Stimulated activated CD8-positive, alpha-beta memory T cell treated with anti-CD3 and anti-CD28 coated beads, Interleukin-15, amount 100 ng/mL, for 1 hour (primary cell): ENCODE data around the gene GPR15LG.

Experiments
- DNase-seq: peaks from one replicate; pipeline ENCODE4 v3.0.0-alpha.2; 2020; ENCODE audit warnings: low read depth

The GPR15LG gene

DNA sequence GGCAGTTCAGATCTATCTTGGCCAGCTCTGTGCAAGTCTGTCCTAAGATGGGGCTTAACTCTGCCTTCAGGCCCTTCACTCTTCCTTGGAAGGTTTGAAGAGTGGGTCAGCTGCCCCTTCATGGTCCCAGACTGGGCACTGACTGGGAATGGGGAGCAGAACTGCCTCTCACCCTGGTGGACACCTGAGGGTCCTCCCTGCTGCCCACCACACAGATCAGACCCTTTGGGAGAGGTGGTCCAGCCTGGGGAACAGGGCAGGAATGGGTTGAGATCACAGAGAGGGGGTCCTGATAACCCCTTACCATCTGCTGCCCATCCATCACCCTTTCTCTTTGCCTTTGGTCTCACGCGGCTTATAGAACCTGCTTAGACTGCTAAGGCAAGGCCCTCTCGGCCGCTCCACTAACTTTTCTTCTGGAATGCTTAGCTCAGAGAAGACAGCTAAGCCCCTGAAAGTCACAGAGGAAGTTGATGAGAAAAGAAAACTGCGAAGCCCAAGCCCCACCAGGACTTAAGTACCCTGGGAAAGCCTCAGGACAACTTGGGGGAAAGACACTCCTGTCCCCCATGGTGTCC is 20.3 kb downstream of the GPR15LG start:
- no peak for DNase-seq

DNA sequence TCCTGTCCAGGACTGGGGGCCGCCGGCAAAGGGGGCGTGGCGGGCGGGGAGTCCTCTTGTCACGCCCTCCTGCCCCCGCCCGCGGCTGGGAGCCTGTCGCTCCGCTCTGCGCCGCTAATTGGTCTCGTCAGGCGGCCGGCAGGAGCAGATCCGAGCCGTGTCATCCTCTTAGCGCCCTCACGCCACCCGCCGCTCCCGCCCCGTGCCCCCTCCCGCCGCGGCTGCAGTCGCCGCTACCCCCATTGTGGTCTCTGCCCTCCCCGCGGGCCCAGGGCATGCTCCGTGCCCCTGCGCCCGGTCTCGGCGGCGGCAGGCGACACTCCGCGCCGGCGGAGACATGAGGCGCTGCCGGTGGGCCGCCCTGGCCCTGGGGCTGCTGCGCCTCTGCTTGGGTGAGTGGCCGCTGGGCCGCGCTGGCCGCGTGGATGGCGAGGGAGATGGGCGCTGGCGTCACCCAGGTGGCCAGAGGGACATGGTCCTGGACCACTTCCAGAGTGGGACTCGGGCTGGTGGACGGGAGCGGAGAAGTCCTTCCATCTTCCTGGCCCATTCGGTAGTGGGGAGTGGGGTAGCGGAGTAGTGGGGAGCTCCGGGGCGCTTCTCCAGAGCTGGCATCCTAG is 20.9 kb downstream of the GPR15LG start, which contains the start of gene CDHR1:
CDHR1 (plus strand) TSS at position 114 of the 620 bp plus-strand sequence; CDS start at position 338, 224 bp downstream.
- DNase-seq = peak; percentile 21

DNA sequence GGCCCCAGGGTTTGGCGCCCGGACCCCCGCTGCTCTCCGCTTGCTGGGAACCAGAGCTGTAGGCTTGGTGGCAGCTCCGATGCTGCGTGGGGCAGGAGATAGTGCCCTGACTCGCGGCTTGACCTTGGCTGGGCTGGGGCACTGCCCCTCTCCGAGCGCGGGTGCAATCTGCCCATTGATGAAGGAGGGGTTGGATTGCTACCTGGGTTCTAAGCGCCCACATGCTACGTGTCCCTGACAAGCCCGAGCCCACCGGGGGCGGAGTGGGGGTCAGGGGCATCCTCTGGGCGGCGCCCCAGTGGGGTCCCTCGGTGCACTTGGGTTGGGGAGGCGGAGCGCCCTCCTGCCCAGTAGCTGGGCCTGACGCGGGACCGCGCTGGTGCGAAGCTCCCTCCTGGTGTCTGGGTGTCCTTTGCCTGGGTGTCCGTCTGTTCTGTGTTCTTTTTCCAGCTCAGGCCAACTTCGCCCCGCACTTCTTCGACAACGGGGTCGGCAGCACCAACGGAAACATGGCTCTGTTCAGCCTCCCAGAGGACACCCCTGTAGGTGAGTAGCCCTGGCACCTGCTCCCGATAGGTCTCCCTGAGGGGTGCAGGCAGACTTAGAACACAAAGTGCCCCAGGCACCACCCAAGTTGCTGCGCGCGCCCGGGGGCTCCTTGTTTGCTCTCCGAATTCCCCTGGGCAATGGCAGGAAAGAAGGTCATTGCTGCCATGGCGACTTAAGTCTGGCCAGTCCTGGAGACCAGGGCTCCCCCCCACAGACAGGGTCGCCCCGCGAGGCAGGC is 21.6 kb downstream of the GPR15LG start:
- DNase-seq = no peak

DNA sequence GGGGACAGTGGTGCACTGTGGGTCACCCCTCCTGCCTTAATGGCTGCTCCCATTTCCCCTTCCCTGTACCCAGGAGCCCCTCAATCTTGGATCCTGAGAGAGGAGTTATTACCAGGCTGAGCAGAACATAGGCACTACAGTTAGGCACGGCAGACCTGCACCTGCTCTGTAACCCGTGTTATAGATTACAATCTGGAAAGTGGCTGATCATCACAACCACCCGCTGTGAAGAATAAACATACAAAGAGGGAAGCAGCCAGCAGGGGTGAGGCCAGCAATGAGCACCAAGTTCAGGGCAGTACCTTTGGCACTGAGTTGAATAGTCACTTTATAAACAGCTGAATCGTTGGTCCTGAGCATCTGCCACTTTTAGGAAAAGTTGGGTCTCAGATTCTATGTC is 22.5 kb downstream of the GPR15LG start:
- DNase-seq = no peak

DNA sequence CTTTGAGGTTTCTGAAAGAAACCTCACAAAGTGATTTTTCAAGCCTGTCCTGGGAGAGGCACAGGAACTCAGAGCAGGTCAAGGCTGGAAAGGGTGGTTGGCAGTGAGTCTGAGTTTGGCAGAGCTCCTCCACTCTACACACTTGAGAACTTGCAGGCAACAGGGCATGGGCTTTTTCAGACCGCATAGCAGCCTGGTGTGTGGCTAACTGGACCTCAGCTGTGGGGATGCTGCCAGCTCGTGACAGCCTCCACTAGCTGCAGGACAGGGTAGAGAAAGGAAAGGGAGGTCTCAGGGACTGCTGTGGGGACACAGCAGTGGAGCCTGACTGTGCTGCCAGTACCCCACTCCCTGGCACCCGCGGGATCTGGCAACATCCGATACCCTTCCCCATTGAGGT is 23.3 kb downstream of the GPR15LG start:
- DNase-seq = no peak

DNA sequence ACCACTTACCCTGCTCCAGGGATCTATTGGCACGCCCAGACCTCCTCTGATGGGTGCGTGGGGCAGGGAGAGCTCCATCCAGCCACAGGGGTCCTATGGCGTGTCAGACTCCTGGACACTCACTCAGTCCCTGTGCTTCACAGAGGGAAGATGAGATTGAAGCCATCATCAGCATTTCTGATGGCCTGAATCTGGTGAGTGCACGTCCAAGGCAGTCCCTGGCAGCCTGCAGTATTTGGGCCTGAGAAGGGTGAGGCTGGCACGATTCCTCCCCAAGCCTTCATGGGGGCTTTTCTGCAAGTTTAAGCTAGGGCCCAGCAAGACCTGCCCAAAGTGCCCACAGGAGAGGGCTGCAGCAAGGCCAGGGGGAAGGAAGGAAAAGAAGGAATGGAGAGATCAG is 24.0 kb downstream of the GPR15LG start:
- no peak for DNase-seq

DNA sequence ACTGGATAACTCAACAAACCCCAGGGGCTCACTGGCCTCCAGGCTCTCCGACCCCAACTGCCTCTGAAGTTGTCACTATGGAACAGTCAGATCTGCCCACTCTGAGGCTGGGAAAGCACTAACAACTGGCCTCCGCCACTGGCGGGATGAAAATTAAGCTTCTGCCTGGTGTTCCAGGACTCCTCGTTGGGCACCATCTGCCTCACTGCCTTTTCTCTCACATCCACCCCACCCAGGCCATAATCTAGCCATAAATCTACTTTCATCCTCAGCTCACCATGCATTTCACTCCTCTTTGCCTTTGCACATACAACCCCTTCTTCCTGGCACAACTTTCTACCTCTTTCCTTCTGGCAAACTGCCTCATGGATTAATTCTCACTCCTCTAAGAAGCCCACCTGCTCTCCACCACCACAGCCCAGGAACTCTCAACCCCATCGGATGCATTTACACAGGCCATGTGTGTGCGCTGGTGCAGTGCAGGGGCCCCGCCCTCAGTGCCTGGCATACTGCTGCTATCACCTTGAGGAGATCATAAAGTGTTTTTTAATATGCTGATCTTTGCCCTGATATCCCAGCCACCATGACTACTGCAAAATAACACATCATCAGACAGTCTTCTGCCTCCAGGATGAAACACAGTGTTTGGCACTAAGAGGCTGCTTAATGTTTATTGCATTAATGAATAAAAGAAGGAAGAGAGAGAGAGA is 24.8 kb downstream of the GPR15LG start:
- no peak for DNase-seq

DNA sequence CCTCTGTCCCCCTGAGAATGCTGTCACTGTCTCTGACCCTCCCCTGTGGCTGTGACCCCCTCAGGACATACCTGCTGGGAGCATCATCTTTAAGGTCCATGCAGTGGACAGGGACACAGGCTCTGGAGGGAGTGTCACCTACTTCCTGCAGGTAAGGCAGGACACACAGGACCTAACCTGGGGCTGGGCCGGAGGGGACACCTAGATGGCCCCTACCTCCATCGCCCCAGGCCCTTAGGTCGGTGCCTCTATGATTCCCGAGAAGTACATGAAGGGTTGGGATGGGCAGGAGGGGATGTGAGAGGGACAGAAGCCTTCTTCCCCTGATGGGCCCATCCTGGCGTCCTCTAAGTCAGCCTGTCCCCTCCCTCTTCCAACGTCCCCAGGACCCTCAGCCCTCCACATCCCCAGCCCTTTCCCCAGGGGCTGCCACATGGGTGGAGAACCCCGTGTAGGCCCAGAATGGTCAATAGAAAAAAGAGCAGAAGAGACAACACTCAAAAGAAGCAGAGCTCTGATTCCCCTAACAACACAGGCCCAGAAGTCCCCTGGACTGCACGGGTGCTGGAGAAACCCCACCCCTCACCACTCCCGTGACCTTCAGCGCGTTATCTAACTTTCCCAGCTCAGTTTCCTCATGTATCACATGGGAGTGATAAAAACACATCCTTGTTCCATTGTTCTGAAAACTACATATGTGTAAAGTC is 27.1 kb downstream of the GPR15LG start:
- no peak for DNase-seq

DNA sequence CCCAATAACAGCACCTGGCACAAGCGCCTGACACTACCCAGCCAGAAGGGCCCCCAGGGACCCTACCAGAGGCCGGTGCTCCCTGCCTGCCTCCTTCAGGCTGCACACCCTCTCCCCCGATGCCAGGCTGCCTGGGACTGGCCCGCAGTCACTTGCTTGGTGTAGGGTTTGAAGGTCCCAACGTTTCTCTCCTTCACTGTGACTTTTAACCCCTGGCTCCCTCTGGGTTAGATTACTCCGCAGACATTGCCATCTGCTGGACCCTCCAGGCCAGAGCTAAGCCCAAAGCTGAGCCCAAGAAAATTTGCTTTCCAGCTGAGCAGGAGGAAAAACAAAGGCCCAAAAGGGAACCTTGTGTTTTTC is 27.6 kb downstream of the GPR15LG start:
- DNase-seq = no peak

DNA sequence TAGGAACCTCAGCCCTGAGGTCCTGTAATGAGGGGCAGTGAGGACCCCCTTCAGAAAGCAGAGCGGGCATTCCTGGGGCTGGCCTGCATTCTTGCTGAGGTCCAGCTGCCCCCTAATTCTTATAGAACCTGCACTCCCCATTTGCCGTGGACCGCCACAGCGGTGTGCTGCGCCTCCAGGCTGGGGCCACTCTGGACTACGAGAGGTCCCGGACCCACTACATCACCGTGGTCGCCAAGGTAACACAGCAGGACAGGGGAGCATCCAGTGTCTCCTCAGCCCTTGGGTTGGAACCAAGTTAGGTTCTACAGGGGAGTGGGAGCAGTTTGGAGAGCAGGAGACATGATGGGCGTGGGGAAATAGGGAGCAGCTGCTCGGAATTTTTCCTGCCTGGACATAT is 28.1 kb downstream of the GPR15LG start:
- no peak for DNase-seq

DNA sequence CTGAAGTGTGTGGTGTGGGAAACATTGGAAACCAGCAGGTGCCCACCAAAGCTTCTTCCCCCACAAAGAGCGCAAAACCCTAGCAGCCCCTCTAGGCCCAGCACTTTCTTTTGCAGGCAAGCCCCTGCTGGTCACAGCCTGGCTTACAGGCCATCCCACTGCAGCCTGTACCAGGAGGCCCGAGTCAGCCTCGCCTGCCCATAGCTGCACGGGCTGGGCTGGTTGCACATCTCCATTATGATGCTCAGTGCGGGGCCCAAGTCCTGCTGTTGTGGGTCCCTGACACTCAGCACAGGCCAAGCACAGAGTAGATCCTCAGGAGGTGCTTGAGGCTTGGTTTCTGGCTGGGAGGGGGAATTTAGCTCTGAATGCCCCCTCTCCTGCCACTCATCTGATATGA is 28.7 kb downstream of the GPR15LG start:
- DNase-seq = no peak

DNA sequence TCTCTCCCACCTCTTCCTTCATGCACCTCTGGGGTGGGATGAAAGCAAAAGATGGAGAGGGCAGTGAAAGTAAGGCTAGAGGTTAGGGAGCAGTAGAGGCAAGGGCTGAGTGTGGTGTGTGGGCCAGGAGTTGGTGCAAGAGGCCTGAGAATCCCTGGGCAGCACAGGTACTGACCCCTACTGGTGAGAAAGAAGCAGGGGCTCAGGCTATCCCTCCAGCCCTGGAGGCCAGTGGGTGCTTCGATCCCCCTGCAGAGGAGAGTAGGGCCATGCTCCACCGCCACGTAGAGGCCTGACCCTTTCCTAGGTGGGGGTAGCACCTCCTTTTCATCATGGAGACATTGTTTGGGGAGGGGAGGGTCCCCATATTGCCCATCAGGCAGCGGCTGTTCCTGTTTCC is 30.5 kb downstream of the GPR15LG start:
- no peak for DNase-seq

DNA sequence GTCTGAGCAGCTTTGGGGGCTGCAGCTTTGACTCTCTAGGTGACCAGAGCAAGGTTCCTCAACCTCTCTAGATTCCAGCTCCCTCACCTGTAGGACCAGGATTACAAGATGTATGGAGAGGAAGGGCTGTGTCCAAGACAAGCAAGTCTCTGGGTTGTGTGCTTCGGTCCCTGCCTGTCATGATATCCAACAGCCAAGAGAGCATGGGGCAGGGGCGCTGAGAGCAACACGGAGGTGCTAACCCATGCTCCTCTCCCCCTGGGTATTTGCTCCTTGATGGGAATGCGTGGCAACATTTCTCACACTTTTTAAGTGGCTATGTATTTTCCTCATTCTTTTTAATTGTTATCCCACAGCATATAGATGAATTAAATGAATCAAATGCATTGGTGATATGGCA is 31.0 kb downstream of the GPR15LG start:
- no peak for DNase-seq

DNA sequence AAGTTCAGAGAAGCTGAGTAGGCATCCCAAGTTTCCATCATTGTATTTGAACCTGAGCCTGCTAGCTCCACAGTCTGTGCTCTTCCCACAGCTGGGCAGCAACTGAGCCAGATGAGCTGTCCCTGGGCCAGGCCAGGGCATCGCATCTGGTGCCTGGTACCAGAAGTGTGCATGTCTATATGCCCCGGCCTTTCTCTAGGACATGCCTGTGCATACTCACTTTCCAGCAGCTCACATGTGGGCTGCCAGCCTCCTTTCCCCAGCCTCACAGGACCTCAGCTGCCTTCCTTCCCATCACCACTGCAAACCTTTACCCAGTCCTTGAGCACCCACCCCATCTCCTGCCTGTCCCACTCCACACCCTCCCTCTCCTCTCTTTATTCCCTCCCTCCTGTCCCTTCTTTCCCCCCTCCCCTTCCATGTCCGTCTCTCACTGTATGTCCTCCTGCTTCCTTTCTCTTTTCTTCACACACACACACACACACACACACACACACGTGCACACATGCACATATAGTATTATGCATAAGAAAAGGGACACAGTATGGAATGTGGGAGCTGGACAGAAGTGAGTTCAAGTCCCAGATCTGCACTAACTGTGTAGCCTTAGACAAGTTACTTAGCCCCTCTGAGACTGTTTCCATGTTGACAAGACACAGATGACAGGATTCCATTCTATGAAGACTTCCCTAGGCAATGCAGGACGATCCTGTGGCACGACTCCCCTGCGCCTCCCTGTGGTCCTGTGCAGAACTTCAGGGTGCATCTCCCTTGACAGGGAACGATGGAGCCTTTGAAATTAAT is 31.6 kb downstream of the GPR15LG start:
- DNase-seq = peak; percentile 24

DNA sequence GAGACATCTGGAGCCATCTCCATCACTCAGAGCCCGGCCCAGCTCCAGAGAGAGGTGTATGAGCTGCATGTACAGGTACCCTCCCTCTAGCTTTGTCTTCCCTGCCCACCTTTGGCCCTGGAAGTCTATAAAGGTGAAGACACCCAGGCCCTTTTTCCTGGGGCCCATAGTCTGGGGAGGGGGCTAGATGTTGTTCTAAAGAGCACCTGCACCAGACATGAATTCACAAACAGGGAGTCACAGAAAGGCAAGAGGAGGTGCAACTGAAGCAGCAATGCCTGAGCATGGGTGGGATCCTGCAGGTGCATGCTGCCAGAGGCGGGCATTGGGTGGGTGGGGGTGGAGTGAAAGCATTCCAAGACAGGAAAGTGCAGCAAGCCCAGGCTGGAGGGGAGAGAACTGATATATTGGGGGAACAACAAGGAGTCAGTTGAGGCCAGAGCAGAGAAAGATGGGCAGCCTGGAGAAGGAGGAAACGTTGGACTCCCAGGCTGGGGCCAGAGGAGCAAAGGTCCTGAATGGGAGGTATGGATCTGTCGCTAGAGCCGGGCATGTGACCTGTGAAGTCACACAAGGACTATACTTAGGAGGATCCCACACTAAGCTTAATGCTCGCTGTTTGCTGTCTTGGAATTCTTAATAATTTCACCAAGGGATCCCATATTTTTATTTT is 32.4 kb downstream of the GPR15LG start:
- no peak for DNase-seq

DNA sequence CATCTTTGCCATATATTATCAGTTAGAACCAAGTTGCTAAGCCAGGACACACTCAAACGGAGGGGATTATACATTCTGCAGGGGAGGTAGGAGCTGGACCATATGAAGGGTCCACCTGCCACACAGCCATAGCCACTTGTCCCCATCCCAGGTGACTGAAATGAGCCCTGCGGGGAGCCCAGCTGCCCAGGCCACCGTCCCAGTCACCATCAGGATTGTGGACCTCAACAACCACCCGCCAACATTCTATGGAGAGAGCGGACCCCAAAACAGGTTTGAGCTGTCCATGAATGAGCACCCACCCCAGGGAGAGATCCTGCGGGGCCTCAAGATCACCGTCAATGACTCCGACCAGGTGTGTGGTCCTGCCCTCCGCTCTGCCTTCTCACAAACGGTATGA is 34.4 kb downstream of the GPR15LG start:
- no peak for DNase-seq

DNA sequence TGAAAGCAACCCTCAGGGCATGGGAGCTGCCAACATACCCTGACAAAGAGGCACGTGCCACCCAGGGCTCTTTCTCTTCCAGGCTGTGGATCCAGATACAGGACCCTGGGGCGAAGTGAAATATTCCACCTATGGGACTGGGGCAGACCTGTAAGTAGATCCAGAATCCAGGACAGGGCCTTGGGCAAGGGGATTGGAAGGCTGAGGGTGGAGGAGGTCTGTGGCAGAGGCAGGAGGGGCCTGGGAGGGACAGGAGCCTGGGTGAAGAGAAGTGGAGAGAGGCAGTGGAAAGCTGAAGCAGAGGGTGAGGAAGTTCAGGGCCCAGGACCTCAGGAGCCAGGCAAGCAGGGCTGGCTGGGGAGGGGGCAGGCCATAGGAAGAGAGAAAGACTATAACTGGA is 38.0 kb downstream of the GPR15LG start:
- no peak for DNase-seq

DNA sequence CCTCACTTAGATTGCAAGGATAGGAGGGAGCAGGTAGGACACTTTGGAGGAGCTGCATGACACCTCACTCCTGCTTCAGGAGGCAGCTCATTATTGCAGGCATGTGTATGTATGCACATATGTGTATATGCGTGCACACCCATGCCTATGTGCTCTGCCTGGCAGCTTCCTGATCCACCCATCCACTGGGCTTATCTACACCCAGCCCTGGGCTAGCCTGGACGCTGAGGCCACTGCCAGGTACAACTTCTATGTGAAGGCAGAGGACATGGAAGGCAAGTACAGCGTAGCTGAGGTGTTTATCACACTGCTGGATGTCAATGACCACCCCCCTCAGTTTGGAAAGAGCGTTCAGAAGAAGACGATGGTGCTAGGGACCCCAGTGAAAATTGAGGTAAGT is 38.4 kb downstream of the GPR15LG start:
- DNase-seq = no peak

DNA sequence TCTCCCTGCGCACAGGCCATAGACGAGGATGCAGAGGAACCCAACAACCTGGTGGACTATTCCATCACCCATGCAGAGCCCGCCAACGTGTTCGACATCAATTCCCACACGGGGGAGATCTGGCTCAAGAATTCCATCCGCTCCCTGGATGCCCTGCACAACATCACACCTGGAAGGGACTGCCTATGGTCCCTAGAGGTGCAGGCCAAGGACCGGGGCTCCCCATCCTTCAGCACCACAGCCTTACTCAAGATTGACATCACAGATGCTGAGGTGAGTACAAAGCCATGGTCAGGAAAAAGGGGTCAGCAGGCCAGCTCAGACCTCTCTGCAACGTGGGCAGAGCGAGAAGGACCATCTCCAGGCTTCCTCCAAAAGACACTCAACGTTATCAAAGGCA is 39.5 kb downstream of the GPR15LG start:
- DNase-seq = no peak

DNA sequence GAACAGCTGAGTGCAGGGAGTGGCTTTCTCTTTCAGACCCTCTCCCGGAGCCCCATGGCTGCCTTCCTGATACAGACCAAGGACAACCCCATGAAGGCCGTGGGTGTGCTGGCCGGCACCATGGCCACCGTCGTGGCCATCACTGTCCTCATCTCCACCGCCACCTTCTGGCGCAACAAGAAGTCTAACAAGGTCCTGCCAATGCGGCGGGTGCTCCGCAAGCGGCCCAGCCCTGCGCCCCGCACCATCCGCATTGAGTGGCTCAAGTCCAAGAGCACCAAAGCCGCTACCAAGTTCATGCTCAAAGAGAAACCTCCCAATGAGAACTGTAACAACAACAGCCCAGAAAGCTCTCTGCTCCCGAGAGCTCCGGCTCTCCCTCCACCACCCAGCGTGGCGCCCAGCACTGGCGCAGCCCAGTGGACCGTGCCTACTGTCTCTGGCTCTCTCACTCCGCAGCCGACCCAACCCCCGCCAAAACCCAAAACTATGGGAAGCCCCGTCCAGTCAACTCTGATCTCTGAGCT is 40.5 kb downstream of the GPR15LG start:
- no peak for DNase-seq
